Stimulated activated CD4-positive, alpha-beta T cell treated with anti-CD3 and anti-CD28 coated beads, TNF-alpha, amount 100 ng/mL, for 4 hours (primary cell): ENCODE results near the gene FAM240A.
"Not testable (repeated sequence)": the region's sequence is repeated elsewhere in the genome, so short reads cannot be mapped to it uniquely, and the experiment has no call there.

Experiments used
- DNase-seq, 3 experiments: peaks; one replicate each; pipeline ENCODE4 v3.0.0-alpha.2; 2020; ENCODE audit warnings: low read depth in 3 of 3

The FAM240A gene

DNA sequence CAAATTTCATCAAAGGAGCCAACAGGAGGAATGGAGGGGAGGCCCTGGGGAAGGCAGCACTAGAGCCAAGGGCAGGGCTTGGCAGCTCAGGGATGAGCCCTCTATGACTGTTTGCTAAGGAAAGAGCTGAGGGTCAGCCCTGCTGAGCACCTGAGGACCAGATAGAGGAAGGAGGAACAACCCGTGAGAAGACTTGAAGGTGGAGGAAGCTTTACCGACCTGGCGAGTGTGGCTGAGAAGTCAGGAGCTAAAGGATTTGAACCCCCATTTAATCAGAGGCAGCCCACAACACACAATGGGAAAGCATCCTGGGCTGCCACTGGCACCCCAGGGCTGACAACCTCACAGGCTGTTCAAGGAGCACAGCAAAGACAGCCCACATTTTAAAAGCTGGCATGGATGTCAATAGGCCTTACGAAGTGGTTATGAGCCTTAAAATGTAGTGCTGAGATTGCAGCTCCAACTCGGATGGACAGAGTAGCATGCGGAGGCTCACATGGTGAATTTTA, 25.5 kb upstream of the FAM240A start:
- no peak for DNase-seq

DNA sequence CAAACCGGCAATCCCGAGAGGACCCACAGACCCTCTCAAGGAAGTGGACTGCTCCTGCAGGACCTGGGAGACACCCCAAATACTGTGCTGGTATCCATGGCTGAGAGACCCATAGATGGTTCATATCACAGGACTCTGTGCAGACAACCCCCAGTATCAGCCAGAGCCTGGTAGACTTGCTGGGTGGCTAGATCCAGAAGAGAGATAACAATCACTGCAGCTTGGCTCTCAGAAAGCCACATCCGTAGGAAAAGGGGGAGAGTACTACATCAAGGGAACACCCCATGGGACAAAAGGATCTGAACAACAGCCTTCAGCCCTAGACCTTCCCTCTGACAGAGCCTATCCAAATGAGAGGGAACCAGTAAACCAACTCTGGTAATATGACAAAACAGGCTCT, 25.1 kb upstream of the FAM240A start:
- DNase-seq = not testable (repeated sequence)

DNA sequence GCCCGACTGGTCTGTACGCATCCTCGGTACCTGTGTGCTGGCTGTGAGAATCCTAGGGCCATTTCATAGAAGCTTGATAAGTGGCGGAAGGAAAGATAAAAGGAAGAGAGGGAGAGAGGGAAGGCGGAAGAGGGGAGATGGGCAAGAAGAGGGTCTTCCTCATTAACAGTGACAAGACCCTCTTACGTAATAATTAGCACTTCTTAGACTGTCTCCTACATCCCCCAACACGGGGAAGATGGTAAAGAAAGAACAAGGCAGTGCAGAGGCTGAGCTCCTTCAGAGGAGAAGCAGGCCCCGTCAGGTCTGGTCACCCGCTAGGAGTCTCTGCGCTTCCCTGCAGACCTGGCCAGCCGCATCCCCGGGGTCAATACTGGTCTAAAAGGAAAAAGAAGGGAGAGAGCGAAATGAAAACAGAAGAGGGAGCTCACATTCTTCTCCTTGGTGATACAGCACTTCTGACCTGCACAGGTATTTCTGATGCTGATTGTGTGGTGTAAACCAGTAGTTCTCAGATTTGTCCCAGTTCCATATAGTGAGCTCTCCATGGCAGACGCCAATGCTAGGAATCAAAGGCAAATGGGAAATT, 19.0 kb upstream of the FAM240A start:
- no peak for DNase-seq

DNA sequence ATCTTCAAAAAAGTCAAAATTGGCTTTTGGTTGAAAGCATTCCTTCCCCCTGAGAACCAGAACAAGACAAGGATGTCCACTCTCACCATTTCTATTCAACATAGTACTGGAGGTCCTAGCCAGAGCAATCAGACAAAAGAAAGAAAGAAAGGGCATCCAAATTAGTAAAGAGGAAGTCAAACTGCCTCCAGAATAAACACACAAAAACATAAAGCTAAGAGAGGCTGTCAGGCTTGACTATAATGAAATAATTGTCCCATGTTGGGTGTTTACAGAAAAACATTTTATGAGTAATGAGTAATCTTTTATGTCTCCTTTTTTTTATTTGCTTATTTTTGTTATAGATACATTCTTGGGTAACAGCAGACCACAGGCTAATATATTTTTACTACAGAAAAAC, 18.3 kb upstream of the FAM240A start:
- no peak for DNase-seq

DNA sequence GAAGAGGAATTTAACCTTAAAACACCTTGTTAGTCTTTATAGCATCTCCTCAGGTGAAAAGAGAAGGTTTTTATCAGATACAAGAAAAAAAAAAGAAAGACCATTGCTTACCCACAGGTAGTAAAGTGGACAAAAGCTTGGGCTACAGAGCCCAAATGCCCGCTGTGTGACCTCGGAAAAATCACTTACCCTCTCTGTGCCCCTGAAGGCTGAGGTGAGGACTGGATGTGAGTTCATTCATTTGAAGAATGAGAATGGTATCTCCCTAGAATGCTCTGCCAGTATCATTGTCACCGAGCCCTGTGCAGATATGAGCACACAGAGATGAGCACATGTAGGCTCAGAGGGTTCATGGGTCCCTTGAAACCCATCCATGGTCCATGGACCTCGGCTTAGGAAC, 17.6 kb upstream of the FAM240A start:
- no peak for DNase-seq

DNA sequence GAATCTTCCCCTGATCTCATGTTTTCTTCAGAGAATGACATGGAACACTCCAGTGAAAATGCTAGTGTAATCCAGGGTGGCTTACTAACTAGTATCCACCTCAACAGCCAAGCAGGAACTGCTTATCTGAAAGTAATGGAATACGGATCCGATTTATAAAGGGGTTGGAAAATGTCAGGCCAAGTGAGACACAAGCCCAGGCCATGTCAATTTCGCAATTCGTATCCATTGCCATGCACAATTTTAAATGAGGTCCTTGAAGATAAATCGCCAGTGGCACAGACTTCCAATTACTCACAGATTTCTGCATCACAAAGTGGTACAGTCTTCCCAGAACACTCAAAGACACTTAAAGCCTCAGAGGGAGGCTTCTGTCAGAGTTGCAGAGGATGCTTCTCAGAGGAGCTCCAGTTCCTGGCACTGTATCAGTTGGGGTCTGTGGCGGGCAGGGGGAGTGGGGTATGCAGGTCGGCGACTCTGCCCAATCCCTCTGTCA, 16.5 kb upstream of the FAM240A start:
- DNase-seq = no peak

DNA sequence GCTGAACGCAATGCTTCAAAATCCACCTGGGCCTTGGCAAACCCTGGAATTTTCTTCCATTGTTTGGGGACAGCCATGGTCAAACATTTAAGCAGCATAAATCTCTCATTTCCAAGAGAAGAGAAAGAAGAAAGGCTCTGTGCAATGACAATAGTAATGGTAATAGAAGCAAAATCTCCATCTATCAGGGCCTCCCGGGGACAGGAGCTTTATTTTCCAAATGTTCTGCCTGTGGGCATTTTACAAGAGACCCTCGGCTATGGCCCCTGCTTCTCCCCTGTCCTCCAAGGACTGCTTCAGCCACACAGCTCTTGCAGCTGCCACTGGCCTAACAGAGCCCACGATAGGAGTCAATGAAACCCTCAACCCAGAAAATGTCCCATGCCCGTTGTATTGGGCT, 12.7 kb upstream of the FAM240A start:
- no peak for DNase-seq

DNA sequence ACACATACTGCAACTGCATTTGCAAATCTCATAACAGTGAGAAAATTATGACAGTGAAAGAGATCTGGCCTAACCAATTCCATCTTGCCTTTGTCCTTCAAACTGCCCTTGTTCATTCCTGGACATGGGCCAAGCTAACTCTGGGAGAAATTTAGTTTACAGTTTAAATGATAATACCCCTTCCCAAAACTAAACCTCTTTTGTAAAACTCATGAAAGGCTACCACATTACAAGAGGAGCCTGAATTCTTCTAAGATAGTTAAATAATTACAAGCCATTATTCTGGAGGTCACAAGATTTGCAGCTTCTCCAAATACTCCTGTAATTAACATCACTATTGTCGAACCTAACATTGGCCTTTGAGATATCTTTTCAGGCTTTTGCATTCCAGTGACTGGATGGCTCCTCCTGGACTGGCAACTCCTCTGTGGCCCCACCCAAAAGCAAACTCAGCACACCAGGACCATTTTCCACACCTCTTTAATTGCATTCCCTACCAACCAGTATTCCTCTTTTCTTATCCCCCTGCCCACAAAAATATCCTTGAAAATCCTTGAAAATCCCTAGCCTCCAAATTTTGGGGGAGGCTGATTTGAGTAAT, 8.8 kb upstream of the FAM240A start:
- DNase-seq = no peak

DNA sequence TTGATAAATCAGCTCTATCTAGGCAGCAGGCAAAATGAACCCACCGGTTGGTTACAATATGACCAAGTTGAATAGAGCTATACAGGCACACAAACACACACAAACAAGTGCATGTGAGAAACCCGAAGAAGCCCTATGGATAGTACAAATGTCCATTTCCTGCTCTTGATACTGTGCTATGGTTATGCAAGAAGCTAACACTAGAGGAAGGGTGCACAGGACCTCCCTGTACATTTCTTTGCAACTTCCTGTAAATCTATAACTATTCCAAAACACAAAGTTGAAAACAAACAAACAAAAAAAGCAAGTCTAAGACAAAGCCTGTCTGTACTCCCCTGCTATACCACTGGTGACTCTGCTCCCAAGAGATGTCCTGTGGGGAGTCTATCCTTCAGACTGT, 8.2 kb upstream of the FAM240A start:
- no peak for DNase-seq

DNA sequence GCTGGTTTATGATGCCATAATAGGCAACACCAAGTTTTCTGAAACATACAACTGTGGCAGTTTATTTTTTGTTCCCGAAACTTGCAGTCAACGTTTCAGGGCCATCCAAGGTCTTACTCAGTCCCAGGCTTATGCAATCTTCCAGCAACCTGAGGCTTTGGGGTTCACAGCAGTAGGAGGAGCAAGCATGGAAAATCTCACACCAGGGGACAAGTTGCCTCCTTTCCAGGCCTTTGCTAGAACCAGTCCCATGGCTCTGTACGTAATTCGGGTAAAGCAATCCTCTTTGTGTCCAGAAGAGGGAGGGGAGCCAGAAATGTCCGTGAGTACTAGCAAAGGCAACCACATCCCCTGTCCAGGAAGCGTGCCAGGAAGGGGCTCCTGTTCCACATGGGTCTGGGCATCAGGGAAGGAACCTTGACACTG, 4.7 kb upstream of the FAM240A start:
- DNase-seq = no peak

DNA sequence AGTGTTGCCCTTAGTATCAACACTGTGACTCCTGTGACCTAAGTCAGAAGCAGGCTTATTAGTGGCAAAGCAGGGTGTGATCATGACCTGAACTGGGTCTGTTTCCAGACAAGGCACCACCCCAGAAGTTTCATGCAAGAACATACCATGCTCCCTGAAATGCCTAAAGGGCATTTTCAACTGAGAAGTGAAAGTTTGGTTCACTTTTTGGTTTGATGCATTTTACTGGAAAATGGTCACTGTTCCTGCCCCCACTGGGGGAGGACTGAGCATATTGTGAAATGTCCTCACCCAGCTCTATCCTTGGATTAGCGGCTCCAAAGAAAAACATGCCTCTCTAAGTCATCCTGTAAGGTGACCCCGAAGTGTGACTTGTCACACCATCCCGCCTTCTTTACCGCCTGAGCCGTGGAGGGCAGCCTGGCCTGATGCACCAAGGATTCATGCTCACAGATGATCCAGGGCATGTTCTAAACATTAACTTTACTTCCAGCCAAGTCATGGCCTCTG, 3.1 kb upstream of the FAM240A start:
- DNase-seq = no peak

DNA sequence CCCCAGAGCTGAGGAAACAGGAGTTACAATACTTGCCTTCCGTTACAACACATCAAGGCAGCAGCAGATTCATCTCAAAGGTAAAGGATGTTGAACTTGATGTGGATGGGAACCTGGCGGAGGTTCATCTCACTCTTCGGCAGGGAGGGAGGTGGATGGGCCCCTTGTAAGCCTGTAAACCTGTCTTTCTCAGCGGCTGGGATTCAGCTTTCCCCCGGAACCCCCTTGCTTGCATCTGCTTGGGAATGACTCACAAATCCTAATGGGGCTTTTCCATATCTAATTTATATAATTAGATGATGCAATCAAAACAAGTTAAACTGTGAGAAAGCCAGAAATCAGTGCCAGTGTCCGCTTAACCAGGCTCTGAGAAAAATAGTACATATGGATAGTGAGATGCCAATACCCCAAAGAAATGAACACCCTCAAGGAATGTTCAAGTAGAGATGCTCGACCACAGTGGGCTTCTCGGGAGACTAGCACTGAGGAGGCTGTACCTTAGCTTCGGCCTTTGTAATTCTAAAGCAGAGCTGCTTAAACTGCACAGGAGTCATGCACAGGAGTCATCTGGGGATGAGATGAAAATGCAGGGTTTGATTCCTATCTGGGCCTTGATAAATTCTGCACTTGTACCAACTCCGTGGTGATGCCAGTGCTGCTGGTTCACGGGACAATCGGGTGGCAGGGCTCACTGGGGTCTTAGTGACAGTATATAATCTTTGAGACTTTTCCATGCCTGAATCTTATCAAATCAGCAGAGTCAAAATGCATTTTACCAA, 2.2 kb upstream of the FAM240A start:
- no peak for DNase-seq

DNA sequence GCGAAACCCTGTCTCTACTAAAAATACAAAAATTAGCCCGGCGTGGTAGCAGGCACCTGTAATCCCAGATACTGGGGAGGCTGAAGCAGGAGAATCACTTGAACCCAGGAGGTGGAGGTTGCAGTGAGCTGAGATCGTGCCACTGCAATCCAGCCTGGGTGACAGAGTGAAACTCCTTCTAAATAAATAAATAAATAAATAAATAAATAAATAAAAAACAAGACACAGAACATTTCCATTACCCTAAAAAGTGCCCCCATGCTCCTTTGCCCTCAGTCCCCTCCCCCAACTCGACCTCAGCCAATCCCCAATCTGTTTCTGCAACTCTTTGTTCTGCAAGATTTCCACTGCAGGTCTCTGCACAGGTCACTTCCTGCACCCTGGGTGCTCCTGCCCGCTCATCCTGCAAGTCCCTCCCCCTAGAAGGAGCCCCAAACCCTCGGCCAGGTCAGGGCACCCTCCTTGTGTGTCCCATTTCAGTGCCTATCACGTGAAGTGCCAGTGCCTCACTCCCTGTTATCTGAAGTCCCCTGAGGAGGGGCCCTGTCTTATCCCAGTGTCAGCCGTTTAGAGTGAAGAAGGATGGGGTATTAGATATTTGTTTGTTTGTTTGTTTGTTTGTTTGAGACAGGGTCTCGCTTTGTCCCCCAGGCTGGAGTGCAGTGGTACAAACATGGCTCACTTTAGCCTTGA, 1.1 kb downstream of the FAM240A start:
- DNase-seq = no peak

DNA sequence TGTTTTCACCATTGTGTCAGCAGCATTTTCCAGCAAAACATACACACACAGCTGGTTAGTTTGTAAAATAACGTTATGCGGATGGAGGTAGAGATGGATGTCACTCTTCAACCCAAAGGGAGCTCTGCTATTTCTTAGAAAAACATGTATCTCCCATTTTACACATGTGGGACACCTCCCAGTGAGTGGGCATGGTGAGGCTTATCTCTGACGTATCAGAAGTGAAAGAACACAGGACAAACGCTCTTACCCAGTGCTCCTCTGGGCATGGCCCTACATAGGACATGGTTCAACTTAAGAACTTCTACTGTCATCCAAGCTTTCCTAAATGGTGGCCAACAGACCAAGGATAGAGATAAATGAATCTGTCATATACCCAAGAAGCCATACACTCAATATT, 2.1 kb downstream of the FAM240A start:
- no peak for DNase-seq

DNA sequence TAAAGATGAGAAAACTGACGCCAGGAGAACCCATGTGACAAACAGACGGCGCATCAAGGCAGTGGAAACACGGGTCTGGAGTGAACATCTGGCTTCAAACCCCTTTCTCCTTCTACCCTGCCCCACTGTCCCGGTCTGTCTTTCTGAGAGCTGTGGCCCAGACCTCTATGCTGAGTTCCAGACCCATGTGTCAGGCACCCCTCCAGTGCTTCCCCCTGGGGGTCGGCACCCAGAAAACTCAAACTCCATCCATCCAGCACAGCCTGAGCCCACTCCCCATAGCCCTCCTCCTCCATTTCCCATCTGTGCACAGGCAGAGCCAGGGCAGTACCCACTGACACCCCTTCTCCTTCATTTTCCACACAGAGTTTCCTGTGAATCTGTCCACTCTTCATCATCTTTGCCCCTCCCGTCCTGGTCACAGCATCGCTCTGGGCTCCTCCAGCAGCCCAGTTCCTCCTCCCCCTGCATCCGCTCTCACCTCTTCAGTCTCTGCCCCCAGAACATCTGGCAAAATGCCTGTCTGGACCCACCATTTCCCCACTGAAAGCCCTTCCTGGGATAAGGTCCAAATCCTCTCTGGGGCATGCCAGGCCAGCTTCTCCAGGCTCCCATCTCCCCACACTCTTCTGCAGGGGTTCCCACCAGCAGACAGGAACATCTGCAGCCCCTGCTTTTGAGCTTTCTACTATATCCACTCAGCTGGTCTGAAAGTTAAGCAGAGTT, 2.9 kb downstream of the FAM240A start:
- no peak for DNase-seq

DNA sequence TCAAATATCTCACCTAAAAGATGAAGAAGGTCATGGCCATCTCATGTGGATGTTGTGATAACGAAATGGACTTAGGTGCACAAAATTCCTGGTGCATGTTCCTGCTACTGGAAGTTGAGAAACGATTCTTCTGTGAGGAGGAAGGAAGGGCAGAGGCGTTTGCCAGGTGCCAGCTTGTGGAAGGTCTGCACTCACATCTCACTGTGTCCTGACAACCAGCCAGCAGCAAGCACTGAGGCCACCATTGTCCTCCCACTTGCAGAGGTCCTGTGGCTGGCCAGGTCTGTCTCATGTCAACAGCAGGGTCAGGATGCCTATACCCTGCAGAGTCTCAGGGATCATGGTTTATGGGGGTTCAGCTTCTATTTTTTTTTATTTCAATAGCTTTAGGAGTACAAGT, 3.7 kb downstream of the FAM240A start:
- no peak for DNase-seq

DNA sequence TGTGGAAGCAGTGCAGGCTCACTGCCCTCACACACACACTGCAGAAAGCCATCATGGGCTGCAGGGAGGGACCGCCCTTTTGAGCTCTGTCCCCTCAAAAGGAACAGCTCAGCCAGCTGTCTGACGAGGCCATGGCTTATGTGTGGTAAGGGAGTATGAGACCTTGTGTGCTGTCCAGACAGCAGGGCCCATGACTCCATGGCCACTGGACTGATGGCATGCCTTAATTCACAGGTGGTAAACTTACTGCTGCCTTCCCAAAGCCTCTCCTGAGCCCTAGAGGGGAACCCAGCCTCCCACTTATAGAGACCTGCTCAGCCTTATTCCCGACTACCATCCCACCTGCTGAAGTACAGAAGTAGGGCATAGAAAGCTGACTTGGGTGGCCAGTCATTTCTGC, 5.6 kb downstream of the FAM240A start:
- DNase-seq = no peak

DNA sequence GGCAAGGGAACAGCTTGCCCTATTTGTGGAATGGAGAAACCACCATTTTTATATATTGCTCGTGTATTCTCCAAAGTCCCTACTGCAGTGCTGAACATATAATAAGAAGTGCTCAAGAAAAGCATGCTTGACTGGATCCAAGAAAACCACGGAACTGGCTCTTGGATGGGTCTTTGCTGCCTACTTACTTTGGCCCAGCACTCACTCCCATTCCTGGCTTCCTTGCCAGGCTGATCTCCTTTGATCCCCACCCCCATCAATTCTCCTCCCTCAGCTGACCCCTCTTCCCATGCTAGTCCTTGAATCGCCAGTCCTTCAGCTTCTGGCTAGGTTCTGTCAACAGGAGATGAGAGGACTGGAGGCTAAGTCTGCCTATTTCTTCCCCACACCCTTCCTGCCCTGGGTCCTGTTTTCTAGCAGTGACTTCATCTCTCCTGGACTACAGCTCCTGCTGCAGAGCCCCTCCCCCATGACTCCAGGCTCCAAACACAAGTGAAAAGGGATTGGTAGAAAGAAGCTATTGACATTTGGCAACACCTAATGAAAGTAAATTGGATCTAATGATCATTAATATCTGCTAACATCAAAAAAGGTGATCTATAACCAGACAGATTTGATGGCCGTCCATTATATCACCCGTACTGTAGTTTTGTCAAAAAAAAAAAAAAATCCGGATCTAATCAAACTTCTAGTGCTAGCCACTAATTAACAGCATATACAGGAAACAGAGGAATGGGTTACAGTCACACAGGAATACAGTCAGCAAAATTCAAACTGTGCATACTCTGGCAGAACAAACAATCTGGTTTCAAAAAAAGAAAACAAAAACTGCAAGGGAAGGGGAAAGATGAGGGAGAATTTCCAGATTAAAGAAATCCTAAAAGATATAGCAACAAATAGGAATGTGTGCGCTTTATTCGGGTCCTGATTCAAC, 7.8 kb downstream of the FAM240A start:
- no peak for DNase-seq

DNA sequence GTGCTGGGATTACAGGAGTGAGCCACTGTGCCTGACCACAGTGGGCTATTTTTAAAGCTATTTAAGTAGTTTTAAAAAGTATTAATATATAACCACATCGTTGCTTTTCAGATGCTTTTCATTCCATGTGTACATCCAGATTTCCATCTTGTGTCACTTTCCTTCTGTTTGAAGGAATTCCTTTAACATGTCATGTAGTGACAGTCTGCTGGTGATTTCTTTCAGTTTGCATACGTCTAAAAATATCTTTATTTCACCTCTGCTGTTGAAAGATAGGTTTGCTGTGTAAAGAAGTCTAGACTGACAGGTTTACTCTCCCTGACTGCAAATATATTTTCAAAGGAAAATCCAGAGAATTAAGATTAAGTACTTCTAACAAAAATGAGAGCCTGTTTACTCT, 12.2 kb downstream of the FAM240A start:
- no peak for DNase-seq

DNA sequence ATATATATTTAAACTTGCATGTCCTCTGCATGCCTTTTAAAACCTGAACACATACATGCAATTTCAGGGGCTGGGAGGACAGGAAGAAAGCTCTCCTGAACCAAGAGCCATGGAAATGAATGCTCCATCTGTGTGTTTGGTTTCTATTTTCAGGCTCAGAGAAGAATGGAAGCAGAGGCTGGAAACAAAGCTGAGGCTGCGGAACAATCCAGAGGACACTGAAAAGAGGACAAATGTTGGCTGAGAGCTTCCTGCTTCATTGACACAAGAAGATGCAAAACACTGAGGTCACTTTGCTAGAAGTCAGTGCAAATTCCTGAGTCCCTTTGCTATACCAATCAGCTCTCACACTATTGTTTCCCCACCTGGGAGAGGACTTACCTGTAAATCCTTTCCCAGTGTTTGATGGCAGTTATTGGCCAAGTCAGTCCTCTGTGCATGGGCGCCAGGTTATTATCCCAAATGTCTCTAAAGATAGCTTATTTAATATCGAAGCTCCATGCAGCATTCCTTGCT, 12.7 kb downstream of the FAM240A start:
- no peak for DNase-seq
